Lung microvascular endothelial cell (primary cell): ENCODE results near the gene CFAP99. TPM values are rescaled to one million over a fixed set of nuclear protein-coding genes. Genes with fewer than 3 reads are reported as not detected.
A peak's percentile ranks its signal among the peaks of the same experiment; 100 is the strongest.
"Not testable (repeated sequence)": the region's sequence is repeated elsewhere in the genome, so short reads cannot be mapped to it uniquely, and the experiment has no call there.

Source experiments
- DNase-seq, 2 donors: peaks; one replicate each; pipeline versions ENCODE4 v3.0.0 to v3.0.0-alpha.2; 2010; ENCODE audit warnings: low read depth in 2 of 2
- total RNA-seq: library from RNA; depleted of rRNA; stranded (reverse); fragments of >200 nt; gene quantifications from 2 replicates; pipeline ENCODE4 v1.2.1, GENCODE V29; 2014

The CFAP99 gene
- not detected in 2 replicates for total RNA-seq

DNA sequence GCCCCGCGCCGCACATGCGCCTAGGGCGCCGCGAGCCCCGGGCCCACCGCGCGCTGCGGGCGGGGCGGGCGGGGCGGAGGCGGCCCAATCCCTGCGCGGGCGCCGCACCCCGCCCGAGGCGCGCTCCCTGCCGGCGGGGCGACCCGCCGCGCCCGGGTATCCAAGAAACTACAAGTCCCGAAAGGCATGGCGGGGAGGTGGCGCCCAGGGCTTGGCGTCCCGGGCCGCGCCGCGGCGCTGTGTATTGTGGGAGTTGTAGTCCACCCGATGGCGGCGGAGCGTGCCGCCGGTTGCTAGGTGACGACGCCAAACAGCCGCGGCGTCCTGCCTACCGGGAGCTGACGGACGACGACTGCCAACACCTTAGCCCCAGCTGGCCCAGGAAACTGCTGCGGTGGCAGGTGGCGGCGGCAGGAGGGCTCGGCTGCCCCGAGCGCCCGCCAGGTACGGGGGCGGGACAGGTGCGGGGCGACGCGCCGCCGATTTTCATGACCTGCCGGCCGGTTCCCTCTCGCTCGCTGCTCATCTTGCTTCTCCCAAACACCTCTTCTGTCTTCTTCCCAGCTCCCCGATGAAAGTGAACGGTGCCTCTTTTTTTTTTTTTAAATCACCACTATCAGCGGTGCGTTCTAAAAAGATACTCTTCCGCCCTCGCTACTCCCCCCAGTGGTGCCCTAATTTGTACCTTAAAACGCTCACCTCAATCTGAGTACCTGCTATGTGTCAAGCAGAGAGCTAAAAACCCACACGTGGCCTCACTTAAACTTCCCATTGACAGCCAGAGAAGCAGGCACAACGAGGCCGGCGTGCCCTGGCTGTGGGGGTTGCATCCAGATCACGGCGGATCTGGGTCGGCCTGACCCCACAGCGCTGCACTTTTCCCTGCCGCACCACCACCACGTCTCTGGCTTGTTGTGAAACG is at the start of gene CFAP99:
CFAP99 (plus strand) TSS at position 306 of the 922 bp plus-strand sequence.
- peak; percentile 94 to 97 for DNase-seq

DNA sequence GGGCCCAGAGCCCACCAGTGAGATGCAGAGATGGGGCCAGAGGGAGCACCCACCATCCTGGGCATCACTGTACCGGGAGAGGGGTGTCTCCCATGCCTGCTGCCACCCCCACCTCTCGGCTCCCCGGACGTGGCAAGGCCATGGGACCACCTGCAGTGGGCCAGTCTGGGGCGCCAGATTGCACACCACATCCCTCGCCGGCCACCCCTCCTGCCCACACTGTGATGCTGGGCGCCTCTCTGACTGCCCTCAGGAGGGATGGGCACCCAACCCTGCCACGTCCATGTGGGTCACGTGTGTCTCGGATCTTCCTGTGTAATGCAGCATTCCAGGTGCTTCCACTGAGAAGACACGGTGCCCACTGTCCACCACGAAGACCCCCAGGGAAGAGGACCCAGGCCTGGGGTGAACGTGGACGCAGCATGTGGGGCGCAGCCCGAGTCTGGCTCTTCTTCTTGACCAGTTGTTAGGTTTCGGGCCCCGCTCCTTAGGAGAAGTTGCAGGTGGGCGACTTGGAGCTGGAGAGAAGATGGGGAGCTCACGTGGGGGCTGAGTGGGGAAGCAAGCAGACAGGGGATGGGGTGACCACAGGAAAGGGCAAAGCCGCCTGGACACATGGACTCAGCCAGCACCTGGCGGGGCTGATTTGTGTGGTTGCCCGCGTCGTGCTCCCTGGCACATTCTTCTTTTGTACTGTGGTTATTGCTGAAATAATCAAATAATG is 48.0 kb upstream of the CFAP99 start:
- DNase-seq: no peak

DNA sequence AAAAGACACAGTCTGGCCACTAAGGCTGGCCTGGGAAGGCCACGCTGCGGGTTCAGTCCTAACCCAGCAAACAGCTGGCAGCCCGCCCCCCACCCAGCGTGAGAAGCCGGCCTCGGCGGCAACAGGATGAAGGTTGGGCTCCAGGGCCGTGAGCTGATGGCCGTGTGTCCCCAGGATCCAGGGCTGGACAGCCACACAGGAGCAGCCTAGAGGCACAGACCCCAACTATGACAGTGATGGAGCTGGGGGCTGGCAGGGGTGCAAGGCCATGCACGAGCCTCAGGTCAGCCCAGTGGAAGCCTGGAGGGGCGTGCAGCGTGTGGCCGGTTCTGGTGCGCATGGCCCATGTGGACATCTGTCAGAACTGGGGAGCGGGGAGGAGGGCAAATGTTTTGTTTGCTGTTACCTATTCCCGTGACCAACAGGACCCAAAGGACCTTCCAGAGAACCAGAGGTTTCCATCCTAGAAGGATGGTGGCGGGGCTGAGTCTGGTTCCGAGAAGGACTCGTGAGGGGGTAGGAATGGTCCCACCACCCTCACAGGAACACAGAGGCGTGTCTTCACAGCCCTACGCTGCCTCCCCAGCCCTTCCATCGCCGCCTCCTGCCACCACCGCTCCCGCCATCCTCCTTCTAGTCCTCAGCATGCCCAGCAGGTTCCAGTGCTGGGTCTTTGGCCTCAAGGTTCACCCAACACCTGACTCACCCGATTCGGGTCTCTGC is 46.8 kb upstream of the CFAP99 start:
- DNase-seq: no peak

DNA sequence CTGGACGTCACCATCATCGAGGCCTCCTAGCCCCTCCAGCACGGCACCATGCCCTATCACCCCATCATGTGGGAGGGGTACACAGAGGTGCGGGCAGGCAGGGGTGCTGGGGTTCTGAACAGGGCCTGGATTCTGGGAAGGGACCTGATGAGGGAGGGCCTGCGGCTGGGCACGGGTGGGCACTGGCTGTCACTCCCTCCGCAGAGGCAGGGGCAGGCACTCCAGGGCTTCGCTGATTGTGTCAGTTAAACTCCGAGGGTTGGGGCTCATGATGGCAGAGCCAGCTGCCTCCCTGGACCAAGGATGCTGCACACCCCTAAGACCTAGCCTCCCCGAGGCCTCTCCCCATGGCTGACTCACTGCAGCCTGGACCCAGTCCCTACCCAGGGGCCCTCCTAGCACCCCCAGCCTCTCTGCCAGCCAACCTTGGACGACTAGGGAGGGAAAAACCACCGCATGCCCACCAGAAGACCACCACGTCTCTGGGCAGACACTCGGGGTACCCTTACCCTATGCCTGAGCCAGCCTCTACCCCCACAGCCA is 46.2 kb upstream of the CFAP99 start:
- no peak for DNase-seq

DNA sequence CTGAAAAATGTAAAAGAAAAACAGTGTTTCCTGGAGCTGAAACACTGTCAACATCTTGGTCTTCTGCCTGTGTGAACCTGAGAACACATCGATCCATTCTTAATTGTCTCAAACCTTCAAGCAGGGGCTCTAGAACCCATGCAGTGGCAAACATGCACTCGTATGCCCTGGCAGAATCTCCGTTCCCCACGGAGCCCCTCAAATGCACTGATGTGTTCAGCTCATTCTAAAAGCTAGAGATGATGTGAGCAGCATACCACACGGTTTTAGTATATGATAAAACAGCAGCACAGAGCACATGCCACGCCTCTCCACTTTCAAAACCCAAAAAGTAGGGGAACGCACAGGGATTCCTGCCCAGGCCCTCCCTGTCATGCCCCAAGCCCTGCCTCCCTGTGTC is 45.2 kb upstream of the CFAP99 start:
- DNase-seq: no peak

DNA sequence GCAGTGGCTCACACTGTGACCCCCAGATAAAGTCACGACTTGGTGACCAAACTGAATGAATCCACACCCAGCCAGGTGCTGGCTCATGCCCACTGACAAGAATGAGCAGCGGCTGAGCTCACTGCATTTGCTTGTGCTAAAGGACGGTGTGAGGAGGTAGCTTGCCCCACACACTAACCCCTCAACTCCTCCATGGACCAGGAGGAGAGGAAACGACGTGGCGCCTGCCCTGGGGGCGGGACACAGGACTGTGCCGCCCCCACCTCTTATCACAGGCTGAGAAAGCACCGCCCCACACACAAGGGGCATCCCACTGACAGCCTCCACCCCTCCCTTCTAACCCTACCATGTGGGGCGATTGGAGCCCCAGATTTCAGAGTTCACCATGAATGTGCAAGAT is 43.3 kb upstream of the CFAP99 start:
- DNase-seq: no peak

DNA sequence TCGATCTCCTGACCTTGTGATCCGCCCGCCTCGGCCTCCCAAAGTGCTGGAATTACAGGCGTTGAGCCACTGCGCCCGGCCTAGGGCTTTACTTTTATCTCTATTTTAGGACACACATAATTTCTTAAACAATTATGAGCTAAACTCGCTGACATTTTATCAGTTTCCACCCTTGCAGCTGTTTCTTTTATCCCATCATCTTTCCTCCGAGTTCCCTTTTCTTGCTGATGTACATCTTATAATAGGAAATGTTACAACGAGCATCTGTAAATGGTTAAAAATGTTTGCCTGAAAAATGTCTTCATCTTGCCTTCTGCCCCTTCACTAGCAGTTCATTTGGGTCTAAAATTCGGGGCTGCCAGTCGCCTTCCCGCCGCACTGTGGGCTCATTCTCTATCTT is 41.5 kb upstream of the CFAP99 start:
- DNase-seq: no peak

DNA sequence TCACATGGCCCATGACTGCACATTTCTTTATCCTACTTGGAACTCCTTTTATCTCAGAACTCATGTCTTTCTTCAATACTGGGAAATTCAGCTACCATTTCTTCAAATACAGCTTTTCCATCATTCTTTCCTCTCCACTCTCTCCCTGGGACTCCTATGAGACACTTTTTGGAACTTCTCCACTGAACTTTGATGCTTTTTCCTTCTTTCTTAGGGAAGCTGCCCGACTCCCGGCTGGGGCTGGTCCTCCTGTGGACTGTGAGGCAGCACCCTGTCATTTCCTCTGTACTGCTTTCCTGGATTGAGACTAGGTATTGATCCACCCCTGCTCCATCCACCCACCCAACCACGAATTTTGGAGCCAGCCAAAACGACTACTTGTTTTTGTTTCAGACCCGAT is 40.4 kb upstream of the CFAP99 start:
- no peak for DNase-seq

DNA sequence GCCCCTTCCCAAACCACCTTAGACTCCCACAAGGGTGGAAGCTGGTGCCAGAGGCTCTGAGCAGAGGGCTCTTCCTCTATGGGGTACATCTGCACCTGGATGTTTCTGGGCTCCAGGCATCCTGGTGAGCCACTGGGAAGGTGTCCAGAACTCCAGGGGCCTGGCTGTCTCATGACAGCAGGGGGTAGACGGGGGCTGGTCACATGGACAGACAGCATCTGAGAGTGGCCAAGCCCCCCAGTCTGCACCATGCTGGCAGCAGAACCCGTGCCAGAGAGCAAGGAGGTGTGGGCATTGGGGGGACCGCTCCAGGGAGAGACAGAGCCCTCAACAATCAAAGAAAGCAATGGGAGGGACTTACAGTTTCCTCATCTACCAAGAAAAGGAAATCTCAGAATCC is 39.9 kb upstream of the CFAP99 start:
- no peak for DNase-seq

DNA sequence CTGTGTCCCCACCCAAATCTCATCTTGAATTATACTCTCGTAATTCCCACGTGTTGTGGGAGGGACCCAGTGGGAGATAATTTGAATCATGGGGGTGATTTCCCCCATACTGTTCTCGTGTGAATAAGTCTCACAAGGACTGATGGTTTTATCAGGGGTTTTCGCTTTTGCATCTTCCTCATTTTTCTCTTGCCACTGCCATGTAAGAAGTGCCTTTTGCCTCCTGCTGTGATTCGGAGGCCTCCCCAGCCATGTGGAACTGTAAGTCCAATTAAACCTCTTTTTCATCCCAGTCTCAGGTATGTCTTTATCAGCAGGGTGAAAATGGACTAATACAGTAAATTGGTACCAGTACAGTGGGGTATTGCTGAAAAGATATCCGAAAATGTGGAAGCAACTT is 38.2 kb upstream of the CFAP99 start:
- DNase-seq: not testable (repeated sequence)

DNA sequence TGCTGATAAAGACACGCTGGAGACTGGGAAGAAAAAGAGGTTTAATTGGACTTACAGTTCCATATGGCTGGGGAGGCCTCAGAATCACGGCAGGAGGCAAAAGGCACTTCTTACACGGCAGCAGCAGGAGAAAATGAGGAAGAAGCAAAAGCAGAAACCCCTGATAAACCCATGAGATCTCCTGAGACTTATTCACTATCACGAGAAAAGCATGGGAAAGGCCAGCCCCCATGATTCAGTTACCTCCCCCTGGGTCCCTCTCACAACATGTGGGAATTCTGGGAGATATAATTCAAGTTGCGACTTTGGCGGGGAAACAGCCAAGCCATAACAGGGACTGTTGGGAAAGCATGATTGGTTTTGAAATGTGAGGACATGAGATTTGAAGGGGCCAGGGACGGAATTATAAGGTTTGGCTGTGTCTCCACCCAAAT is 36.0 kb upstream of the CFAP99 start:
- not testable (repeated sequence) for DNase-seq

DNA sequence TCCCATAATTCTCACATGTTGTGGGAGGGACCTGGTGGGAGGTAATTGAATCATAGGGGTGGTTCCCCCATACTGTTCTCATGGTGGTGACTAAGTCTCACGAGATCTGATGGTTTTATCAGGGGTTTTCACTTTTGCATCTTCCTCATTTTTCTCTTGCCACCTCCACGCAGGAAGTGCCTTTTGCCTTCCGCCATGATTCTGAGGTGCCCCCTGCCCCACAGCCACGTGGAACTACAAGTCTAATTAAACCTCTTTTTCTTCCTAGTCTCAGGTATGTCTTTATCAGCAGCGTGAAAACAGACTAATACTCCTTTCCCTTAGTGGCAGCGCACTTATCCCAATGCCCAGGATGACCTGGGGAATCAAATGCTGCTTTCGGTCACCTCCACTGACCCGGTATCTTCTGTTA is 35.5 kb upstream of the CFAP99 start:
- DNase-seq: not testable (repeated sequence)

DNA sequence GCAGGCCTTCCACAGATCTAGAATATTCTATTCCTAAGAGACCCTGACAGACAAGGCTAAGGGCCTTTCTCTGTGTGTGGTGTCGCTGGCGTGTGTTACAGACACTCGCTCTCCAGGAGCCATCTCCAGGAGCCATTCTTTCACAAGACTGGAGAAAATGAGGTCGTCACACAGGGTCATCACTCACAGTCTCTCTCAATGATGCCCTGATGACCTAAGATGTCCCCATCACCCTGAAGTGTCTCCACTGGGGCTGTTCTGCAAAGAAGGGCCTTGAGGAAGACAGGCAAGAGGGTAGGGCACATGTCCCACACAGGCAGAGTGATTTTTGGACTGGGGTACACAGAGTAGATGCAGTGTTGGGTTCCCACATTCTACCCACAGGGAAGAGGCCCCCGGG is 35.0 kb upstream of the CFAP99 start:
- no peak for DNase-seq

DNA sequence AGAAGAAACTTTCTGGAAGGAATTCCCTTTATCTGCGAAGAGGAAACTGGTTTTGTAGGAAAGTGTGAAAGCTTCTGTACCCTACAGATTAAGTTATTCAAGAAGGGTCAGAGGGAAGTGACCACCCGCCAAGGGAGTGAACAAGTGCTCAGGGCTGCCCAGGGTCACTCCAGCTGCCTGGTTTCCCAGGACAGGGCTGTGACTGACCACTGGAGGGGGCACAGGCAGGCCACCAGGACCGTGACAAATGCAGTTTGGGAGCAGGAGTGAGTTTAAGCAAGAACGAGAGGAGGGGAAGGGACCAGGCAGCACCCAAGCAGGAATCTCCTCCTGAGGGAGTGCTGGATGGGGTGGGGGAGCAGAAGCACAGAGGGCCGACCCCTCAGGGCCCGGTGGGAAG is 34.5 kb upstream of the CFAP99 start:
- no peak for DNase-seq

DNA sequence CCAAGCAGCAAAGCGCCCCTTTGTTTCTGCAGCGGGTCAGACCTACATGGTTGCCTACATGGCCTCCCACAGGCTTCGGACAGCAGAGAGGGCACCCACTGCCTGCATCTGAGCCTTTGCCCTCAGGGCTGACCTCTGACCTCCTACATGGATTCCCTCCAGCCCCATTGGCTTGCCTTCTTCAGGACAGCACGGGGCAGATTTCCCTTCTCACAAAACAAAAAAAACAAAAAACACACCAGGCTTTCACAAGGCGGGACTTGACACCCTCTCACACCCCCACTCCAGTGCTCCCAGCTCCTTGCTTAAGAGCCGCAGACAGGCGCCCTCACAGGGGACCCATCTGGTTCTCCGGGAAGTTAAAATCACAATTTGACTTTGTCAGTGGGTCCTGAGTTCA is 33.2 kb upstream of the CFAP99 start:
- no peak for DNase-seq

DNA sequence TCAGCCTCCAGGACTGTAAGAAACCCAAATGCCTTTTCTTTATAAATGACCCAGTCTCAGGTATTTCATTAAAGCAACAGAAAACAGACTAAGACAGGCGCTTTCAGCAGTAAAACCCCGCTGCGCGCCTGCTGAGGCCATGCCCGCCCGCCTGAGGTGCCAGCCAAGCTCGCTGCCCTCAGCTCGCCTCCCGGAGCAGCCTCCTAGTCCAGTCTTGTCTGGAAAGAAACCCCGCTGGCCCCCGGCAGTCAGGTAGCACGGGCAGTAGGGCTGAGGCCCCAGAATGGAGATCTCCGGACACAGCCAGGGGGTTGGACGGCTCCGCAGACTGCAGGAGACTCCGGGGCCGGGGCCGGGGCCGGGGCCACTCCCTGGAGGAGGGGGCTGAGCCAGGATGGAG is 32.0 kb upstream of the CFAP99 start:
- DNase-seq: no peak

DNA sequence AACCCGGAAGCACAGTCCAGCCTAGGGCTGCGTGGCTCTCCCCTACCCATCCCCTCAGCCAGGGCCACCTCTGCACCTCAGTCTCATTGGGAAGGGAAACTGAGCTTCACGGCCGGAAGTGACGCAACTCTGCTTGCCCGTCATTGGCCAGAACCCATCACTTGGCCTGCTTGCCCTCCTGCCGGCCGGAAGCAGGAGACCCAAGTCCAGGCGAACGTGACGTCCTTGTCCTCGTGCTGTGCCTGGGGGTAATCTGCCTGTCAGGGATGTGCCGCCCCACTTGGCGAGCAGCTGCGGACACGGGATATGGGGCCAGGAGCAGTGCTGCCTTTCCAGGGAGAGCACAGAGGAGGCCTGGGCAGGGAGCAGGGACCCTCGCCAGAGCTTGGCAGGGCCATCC is 31.5 kb upstream of the CFAP99 start:
- DNase-seq: no peak

DNA sequence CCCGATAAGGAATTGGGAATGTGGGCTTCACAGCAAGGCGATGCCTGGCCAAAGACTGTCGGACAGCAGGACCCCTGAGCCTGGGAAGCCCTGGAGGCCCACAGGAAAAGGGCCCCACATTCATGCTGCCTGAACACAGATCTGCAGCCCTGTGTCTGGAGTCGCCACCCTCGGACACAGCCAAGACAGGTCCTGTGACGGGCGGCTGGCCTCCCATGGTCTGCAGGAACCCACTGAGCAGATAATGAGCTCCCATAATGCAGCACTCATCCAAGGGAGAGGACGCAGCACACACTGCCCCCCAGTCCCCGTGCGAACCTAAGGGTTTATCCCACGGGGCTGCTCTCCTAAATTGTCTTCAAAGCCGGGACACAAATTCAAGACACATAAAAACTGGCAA is 30.9 kb upstream of the CFAP99 start:
- DNase-seq: no peak

DNA sequence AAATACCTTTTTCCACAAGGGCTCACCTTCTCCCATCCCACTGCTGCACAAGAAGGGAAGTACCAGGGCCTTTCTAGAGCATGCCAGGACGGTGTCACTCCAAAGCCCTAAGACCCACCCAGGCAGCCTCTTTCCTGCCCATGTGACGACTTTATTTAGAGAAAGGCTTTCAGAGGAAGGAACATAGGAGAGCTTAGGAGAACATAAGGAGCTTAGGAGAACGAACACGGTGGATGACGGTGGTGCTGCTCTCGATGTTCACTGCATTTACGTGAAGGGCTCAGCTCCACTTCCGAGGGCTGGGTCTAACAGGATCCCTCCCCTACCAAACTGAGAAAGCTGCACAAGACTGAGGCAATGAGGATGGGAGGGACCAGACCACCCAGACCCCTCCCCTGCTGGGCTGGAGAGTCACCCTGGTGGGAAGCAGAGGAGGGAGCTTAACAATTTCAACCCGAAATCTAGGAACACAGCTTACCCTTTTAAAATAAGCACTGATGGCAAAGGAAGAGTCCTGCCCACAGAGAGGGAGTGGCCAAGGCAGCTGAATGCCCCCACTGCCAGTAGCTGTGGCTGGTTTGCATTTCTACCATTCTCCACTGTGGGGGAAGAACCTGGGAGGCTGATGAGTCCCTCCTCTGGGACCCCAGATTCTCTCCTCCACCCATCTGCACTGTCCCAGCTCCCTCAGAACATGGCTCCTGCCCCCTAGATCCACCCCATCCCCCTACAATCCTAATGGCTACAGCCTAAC is 30.1 kb upstream of the CFAP99 start:
- DNase-seq: peak in 1 of 2 donors; percentile 30

DNA sequence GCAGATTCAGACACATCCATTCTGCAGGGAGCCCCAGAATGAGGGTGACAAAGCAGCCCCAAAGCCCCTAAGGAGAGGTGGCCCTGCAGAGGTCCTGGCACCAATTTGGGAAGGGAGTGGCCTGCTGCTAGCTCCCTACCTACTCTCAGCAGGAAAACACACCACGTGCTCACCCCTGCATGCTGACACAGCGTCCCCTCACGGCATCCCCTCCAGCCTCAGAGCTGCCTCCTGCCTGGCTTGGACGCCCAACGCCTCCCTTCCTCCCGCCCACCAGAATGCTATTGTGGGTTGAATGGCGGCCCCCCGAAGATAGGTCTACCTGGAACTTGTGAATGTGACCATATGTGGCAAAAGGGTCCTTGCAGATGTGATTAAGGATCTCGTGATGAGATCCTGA is 29.1 kb upstream of the CFAP99 start:
- no peak for DNase-seq

DNA sequence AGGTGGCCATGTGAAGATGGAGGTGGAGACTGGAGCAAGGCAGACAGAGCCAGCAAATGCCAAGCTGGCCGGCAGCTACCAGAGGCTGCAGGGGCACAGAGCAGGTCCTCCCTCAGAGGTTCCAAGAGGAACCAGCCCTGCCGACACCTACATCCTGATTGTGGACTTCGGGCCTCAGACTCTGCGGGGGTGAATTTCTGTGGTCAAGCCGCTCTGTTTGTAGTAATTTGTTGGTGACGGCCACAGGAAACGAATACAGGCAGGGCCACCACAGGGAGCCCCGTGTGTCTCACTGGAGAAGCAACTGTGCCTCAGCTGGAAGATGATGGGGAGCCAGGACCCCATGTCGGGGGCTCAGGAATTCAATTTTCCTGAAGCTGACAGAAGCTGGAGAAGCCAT is 28.6 kb upstream of the CFAP99 start:
- no peak for DNase-seq
